ENCODE results near the gene KREMEN1. TPM values are rescaled to one million over a fixed set of nuclear protein-coding genes. Genes with fewer than 3 reads are reported as not detected.

KREMEN1 gene
- total and polyA plus RNA-seq, 9 of the 15 experiments (the other 6 are each of a cell fraction or from before 2014, with no cell fraction given), result 0.69 to 11.5 (median 4.3) TPM

GRCh38 chr22:29088809-29089208 is 16.0 kb downstream of the KREMEN1 start:
- FAIRE-seq (no peak), DNase-seq (ENCODE audit: extremely low read depth in 1 of 4, low spot score in 3 of 4) (no peak), ATAC-seq (0 out of 3 replicates have a peak, but pooled peaks have one; percentile 42)
- H2AFZ ChIP-seq (ENCODE audit: low read depth, low read length), result no peak overlapping the region
- ChIA-PET CTCF (ENCODE audit: low intra/inter-chr PET ratio) (no interaction called here), POLR2A (interaction anchor here (0.7 to 1.2 kb wide), 4 partner anchors 9 to 241 kb away, joined by 3 to 5 read pairs (median 4); no protein-coding TSS in a partner anchor)
- no peaks in the 10 kb centered on the region for H3K36me3 ChIP-seq (ENCODE audit: control insufficient read depth, insufficient read depth, low read length)
- H3K9me3 ChIP-seq (replicated peaks; ENCODE audit: control insufficient read depth, insufficient read depth, low read depth, low read length), result no peaks in the 10 kb centered on the region
- in situ Hi-C loops (cut with MboI), result no loop called here
- whole genome bisulfite sequencing (ENCODE audit: insufficient coverage, low coverage, missing lambda C conversion rate), result 68% methylated on average over 3 of the region's 3 CpGs
- H3K4me1 ChIP-seq (replicated peaks in 1 of 2; ENCODE audit: control insufficient read depth in 2 of 2, insufficient read depth in 2 of 2, low read length in 2 of 2), result peaks cover 0 to 20% of the 10 kb centered on the region in 2 experiments; a peak in 4 of 5 replicates
- no peaks in the 10 kb centered on the region; the same call in 2 of the 3 replicates for H3K79me2 ChIP-seq (ENCODE audit: control insufficient read depth, insufficient read depth, low read length)
- no peaks in the 10 kb centered on the region for H3K27me3 ChIP-seq (ENCODE audit: control insufficient read depth in 2 of 2, insufficient read depth in 2 of 2, low read length in 2 of 2)
- intact Hi-C loops (cut with micrococcal nuclease), result no loop called here
- TF ChIP-seq CBX3 (IDR thresholded peaks at IDR 0.05; ENCODE audit: borderline replicate concordance in 1 of 2, low read length in 2 of 2), result no peak
- no peak for TF ChIP-seq NFIX (CRISPR knock-in tag; IDR thresholded peaks at IDR 0.05; ENCODE audit: low read depth)
- TF ChIP-seq ZNF444 (CRISPR knock-in tag; IDR thresholded peaks at IDR 0.05), result no peak
- TF ChIP-seq FUS (optimal IDR thresholded peaks at IDR 0.05; ENCODE audit: low read depth, low read length), result no peak
- no peak for TF ChIP-seq CBX2 (IDR thresholded peaks at IDR 0.05; ENCODE audit: insufficient read depth, low read length, poor library complexity, severe bottlenecking)
- TF ChIP-seq GTF2E2 (tag; IDR thresholded peaks at IDR 0.05), result no peak
- TF ChIP-seq CREB1 (IDR thresholded peaks at IDR 0.05), result no peak
- no peak for TF ChIP-seq CREB1 (CRISPR knock-in tag; IDR thresholded peaks at IDR 0.05)
- TF ChIP-seq, protein P1, sequence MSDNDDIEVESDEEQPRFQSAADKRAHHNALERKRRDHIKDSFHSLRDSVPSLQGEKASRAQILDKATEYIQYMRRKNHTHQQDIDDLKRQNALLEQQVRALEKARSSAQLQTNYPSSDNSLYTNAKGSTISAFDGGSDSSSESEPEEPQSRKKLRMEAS (CRISPR knock-in tag; IDR thresholded peaks at IDR 0.05), result no peak
- TF ChIP-seq ZBTB43 (CRISPR knock-in tag; IDR thresholded peaks at IDR 0.05), result no peak
- no peak for TF ChIP-seq BHLHE40 (IDR thresholded peaks at IDR 0.05; ENCODE audit: low read length)
- TF ChIP-seq ZNF695 (CRISPR knock-in tag; IDR thresholded peaks at IDR 0.05), result no peak
- no peaks in the 10 kb centered on the region for H3K9me1 ChIP-seq (ENCODE audit: control insufficient read depth, insufficient read depth, low read length)
- no peak overlapping the region for H3K4me2 ChIP-seq (ENCODE audit: insufficient read depth, low read length)
- no peak overlapping the region for H3K4me3 ChIP-seq
- no peaks in the 10 kb centered on the region for H4K20me1 ChIP-seq (replicated peaks; ENCODE audit: control insufficient read depth, insufficient read depth, low read length)
- no peak overlapping the region for H3K9ac ChIP-seq (ENCODE audit: insufficient read depth in 1 of 2, low read depth in 2 of 2, low read length in 2 of 2)
- no TSS peak for BruUV-seq (replicated peaks)
- H3K27ac ChIP-seq (ENCODE audit: extremely low read depth, low read depth, low read length), result no peak overlapping the region
